ENCODE data around the gene PDE6H.
A peak's percentile ranks its signal among the peaks of the same experiment; 100 is the strongest.

The PDE6H gene

DNA sequence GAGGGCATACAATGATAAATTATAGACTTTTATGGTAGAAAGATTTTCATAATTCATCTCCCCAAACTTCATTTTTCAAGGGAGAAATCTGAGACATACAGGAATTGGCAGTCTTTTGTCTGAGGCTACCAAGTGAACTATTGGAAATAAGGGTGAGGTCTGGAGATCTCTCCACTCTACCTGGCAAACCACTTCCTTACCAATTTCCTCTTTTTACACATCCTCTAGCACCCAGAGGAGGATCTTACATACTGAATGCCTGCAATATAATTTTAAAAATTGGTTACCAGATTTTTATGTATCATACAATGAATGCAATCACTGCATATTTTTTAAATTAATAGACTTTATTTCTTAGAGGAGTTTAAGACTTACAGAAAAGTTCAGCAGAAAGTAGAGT is 6.6 kb downstream of the PDE6H start:
- DNase-seq = no peak

GRCh38 chr12:14981049-14981448 is 8.2 kb downstream of the PDE6H start:
- no peak for DNase-seq

- no peak for DNase-seq
These were observed 9.7 kb downstream of the PDE6H start for GRCh38 chr12:14982562-14982961.

DNA sequence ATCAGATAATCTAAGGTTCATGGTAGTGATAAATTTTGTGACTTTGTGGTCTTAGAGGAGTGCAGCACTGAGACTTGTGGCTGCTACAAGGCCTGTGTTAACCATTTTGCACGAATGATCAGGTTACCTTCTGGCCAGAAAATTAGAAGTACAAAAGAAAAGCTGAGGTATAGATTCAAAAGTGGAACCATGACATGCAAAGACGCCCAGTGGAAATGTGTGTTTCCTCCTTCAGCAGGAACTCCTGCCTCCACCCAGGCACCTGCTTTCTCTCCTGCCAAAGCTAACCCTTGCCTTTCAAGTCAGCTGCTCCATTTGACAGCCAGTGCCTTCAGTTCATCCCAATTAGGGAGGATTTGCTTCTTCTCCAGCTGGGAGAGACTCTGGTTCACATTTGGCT is 10.1 kb downstream of the PDE6H start:
- DNase-seq = no peak

GRCh38 chr12:14984036-14984435 is 11.2 kb downstream of the PDE6H start:
- DNase-seq = no peak

GRCh38 chr12:14984766-14985285 is 12.0 kb downstream of the PDE6H start:
- no peak for DNase-seq

GRCh38 chr12:14986449-14986848 is 13.6 kb downstream of the PDE6H start:
- no peak for DNase-seq

GRCh38 chr12:14988035-14988434 is 15.2 kb downstream of the PDE6H start:
- no peak for DNase-seq

DNA sequence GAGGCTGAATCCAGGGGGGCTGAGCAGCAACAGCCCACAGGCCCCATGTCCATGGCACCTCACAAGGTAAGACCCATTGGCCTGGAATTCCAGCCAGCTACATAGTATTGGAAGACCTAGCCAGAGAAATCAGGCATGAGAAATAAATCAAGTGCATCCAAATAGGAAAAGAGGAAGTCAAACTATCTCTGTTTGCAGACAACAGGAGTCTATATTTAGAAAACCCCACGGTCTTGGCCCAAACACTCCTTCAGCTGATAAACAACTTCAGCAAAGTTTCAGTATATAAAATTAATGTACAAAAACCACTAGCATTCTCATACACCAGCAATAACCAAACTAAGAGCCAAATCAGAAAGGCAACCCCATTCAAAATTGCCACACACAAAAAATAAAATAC is 16.9 kb downstream of the PDE6H start:
- DNase-seq = no peak

- DNase-seq = no peak
These were observed 18.2 kb downstream of the PDE6H start for GRCh38 chr12:14991069-14991468.

- DNase-seq = no peak
These were observed 19.8 kb downstream of the PDE6H start for GRCh38 chr12:14992673-14993072.

GRCh38 chr12:14993117-14993516 is 20.3 kb downstream of the PDE6H start:
- DNase-seq = no peak

DNA sequence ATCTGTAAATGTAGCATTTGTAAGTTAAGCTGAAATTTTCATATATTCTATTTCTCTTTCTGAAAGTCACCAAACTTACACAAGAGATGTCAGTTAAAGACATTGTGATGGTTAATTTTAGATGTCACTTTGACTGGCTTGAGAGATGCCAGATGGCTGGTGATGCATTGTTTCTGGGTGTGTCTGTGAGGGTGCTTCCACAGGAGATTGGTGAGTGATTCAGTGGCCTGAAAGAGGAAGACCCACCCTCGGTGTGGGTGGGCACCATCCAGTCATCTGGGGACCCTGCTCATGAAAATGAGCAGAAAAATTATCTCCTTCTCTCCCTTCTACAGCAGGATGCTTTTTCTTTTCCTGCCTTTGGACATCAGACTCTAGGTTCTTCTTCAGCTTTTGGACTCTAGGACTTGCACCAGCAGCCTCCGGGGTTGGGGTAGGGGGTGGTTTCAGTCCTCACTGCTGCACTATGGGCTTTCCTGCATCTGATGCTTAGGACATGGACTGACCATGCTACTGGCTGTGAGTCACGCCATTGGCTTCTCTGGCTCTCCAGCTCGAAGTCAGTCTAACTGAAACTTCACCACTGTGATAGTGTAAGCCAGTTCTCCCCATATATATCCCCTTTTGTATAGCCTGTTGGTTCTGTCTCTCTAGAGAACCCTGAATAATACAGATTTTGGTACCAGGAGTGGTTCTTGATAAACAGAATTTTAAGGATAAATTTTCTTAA is 20.9 kb downstream of the PDE6H start:
- no peak for DNase-seq

GRCh38 chr12:14994610-14995009 is 21.8 kb downstream of the PDE6H start:
- DNase-seq = no peak

GRCh38 chr12:14995583-14996425 is 23.0 kb downstream of the PDE6H start:
- DNase-seq = peak; percentile 33 to 35

DNA sequence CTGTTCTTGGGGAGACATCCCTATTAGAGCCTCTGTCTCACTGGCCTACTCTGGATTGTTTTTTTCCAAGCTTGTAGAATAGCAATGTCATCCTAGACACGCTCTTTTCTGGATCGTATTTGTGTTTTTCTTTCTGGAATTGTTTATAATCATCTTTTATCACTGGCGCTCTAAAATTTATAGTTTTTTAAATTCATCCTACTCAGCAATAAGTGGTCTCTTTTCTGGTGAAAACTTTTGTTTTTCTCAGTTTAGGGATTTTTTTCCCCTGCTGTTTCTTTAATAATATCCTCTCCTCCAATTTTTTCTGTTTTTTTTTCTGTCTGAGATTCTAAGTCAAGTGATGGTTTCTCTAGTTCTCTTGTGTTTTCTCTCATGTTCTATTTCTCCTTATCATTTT is 25.2 kb downstream of the PDE6H start:
- DNase-seq = no peak

DNA sequence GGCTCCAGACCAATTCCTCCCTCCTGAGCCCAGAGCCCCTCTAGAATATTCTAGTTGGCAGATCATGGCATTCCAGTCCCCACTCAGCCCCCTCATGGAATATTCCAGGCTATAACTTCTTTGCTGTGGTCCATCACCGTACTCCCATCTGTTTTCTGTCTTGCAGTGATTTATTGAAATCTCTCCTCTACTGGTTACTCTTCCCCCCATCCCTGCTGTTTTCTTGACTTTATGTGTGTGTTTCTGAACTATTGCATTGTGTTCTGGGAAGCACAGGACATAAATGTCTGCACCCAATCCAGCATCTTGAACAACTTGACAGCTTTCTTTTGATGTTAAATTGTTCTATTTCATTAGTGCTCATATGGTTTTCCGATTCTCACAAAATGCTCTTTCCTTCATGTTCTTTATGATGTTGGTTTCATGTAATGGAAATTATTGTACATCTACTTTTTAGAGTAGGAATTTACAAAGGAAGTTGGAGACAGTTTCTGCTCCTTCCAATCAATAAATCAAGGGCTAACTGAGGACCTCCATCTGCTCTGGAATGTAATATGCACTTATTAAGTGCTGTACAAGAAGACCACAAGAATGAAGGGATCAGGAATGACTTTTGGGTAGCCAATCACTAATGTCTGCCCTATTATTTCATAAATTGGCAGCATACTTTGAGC is 26.3 kb downstream of the PDE6H start:
- no peak for DNase-seq

GRCh38 chr12:14999695-15000365 is 27.0 kb downstream of the PDE6H start:
- DNase-seq = no peak

- no peak for DNase-seq
These were observed 27.7 kb downstream of the PDE6H start for GRCh38 chr12:15000575-15000974.

DNA sequence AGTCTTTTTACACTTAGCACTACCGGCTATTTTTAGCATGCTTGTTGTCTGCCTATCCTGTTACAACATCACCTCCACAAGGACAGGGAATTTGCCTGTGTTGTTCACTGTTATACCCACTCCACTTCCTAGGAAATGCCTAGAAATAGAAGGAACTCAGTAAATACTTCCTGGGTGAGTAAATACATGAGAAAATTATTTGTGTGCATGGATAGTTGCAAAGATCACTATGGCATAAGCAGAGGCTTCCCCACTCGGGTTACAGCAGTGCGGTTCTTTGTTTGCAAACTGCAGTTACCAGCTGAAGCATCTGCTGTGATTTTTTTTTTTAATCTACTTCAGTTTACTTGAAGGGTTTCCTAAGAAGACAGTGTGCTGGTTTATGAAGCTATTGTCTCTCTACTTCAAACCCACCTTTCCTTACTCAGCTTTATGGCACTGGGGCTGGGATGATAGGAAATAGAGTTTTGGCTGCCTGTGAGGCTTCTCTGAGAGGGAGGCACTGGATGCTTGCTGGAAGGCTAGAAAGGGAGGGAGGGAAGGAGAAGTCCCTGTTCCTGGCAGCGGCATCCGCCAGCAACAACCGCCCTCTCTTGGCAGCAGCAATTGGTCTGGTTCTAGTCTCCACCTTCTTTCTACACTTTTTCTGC is 29.0 kb downstream of the PDE6H start:
- no peak for DNase-seq

DNA sequence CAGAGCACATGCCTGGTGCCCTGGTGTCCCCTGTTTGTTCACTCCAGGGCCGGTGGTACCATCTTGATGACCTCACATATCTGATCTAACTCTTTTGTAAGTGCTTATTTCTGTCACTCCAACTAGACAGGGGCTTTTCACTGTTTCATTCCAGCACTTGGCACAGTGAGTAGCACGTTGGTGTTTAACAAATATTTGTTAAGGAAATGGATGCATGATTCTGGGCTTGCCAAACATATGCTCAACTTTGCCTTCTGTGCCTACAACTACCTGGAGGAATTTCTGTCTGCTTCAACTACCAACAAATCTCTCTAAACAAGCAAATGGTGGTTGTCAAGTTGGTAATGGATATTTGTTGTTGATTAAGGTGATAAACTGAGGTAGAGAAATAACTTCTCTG is 31.6 kb downstream of the PDE6H start:
- DNase-seq = no peak

GRCh38 chr12:15005064-15005463 is 32.2 kb downstream of the PDE6H start:
- DNase-seq = no peak

All from NCI-H1930 (cell line).